ENCODE measurements around the gene HJURP.

DNA sequence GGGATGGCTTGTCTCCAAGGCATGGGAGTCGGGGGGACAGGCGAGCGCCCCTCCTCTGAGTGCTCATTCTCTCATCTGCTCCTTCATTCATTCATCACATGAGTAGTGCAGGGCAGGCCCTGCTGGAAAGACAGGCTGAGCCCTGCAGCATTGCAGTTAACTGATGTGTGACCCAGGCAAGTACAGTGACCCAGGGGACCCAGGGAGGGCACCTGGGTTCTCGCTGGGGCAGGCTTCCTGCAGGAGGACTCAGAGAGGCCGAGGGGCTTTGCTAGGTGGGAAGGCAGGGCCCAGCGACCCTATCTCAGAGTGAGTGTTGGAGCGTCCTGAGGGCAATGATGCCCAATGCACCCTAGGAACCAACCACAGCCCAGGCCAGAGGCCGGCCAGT, 30.6 kb downstream of the HJURP start:
- TF ChIP-seq, protein P1, sequence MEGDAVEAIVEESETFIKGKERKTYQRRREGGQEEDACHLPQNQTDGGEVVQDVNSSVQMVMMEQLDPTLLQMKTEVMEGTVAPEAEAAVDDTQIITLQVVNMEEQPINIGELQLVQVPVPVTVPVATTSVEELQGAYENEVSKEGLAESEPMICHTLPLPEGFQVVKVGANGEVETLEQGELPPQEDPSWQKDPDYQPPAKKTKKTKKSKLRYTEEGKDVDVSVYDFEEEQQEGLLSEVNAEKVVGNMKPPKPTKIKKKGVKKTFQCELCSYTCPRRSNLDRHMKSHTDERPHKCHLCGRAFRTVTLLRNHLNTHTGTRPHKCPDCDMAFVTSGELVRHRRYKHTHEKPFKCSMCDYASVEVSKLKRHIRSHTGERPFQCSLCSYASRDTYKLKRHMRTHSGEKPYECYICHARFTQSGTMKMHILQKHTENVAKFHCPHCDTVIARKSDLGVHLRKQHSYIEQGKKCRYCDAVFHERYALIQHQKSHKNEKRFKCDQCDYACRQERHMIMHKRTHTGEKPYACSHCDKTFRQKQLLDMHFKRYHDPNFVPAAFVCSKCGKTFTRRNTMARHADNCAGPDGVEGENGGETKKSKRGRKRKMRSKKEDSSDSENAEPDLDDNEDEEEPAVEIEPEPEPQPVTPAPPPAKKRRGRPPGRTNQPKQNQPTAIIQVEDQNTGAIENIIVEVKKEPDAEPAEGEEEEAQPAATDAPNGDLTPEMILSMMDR (IDR thresholded peaks at IDR 0.05) = no peak
- no peak for TF ChIP-seq POLR2A (IDR thresholded peaks at IDR 0.05)
